Posterior vena cava (tissue), 2 donors: ENCODE measurements around the gene DEPDC5. TPM values are rescaled to one million over a fixed set of nuclear protein-coding genes. Genes with fewer than 3 reads are reported as not detected.

Source experiments
- DNase-seq: peaks from one replicate; pipeline ENCODE4 v3.0.0-alpha.2; 2020; ENCODE audit warnings: low spot score
- intact Hi-C, 2 donors: fragments of 100-400 bp; cut with DNase I; formaldehyde crosslinking; loops; one replicate each; pipeline versions ENCODE4 v1.14.1 to v1.14.2; 2022 to 2023
- total RNA-seq, 2 donors: library from RNA; stranded (reverse); fragmentation: NEBNext Ultra II Directional; extraction: Animal tissue kit (Norgen Biotek cat#: 25700); gene quantifications; one replicate each; pipeline ENCODE4 v1.2.1, GENCODE V29; 2021
- donor health status: DM: yes; HTN: yes; CAD: no.
- donor health status: DM: yes; HTN: yes; CAD: no.

Gene DEPDC5
- total RNA-seq, 2 donors from 2014 or later: 20.2 to 25.4 TPM

- intact Hi-C loops: no loop called here
- no peak for DNase-seq
These were observed 122.5 kb downstream of the DEPDC5 start for GRCh38 chr22:31876156-31876920.

GRCh38 chr22:31879585-31879984 is 125.8 kb downstream of the DEPDC5 start:
- intact Hi-C loops: no loop called here
- DNase-seq: no peak

DNA sequence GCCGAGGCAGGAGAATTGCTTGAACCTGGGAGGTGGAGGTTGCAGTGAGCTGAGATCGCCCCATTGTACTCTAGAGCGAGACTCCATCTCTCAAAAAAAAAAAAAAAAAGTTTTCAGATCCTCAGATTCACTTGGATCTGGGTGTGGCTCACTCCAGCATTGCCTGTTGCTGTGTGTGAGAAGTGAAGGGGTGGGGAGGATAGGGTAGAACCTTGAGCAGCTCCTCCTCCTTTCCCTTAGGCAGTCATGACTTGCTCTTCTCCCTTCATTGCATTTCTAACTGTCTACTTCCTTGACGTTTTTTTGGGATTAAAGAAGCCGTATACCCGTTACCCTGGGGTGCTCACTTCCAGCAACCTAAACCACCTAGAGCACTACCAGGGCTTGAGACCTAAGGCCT is 127.4 kb downstream of the DEPDC5 start:
- intact Hi-C loops: no loop called here

DNA sequence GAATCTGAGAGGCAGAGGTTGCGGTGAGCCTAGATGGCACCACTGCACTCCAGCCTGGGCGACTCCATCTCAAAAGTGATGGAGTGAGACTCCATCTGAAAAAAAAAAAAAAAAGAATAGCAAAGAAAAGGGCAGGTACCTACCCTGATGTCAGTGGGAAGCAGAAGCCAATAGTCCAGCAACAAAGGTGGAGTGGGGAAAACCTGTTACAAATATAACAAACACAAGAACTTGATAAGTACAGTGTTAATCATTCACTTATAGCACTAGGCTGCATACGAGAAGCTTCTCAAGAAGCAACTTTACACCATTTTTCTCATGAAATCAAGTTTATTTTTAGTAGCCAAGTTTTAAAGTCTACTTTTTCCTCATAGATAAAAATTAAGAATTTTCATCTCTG is 128.0 kb downstream of the DEPDC5 start:
- intact Hi-C loops: no loop called here
- no peak for DNase-seq

More for the DNA sequence above, 127.4 kb downstream of the DEPDC5 start:
- no peak for DNase-seq

GRCh38 chr22:31882971-31883370 is 129.2 kb downstream of the DEPDC5 start:
- intact Hi-C loops: no loop called here
- no peak for DNase-seq

DNA sequence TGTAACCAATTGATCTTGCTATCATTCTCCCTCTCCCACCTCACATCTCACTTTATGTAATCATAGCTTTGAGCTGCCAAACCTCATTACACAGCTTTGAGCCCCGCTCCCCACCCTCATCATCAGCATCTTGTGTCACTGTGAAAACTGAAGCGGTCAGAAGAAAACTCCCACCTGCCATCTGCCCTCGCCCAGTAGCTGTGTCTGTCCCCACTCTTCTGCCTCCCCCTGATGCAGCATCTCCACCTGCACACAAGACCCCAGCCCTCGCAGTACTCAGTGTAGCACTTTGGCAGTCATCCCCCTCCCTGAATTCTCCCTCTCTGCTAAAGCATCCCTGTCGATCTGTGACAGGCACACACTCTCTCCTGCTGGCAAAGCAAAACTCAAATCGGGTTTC is 130.2 kb downstream of the DEPDC5 start:
- no peak for DNase-seq
- intact Hi-C loops: no loop called here

GRCh38 chr22:31891366-31892079 is 137.7 kb downstream of the DEPDC5 start:
- DNase-seq: no peak
- intact Hi-C loops: no loop called here

DNA sequence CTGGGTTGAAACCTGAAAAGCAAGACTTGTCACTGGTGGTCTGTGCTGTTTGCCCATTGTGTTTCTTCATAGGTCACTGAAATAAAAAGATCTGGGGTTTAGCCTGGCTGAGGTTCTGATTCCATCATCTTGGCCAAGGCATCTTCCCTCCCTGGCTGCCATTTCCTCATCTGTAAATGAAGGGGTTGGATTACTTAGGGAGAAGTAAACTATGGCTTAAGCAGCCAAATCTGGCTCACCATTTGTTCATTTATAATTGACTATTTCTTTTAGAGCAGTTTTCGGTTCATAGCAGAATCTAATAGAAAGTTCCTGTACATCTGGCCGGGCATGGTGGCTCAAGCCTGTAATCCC is 138.2 kb downstream of the DEPDC5 start:
- intact Hi-C loops: no loop called here
- DNase-seq: no peak

DNA sequence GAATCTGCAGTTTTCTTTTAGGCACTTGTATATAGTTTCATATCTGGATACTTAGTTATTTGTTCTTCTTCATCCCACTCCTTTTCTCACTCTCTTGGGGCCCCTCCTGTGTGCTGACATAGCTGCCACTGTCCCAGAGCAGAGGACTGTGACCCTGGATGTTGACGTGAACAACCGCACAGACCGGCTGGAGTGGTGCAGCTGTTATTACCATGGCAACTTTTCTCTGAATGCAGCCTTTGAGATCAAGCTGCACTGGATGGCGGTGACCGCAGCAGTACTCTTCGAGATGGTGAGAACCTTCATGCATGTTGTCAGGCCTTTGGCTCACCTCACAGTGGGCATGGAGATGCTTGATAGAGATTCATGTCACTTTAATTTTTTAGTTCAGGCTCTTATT is 139.6 kb downstream of the DEPDC5 start:
- no peak for DNase-seq
- intact Hi-C loops: no loop called here

- intact Hi-C loops: no loop called here
- DNase-seq: no peak
These were observed 141.7 kb downstream of the DEPDC5 start for GRCh38 chr22:31895411-31896123.

- intact Hi-C loops: no loop called here
- DNase-seq: no peak
These were observed 142.7 kb downstream of the DEPDC5 start for GRCh38 chr22:31896472-31896871.

- intact Hi-C loops: no loop called here
- DNase-seq: no peak
These were observed 144.3 kb downstream of the DEPDC5 start for GRCh38 chr22:31897842-31898805.

DNA sequence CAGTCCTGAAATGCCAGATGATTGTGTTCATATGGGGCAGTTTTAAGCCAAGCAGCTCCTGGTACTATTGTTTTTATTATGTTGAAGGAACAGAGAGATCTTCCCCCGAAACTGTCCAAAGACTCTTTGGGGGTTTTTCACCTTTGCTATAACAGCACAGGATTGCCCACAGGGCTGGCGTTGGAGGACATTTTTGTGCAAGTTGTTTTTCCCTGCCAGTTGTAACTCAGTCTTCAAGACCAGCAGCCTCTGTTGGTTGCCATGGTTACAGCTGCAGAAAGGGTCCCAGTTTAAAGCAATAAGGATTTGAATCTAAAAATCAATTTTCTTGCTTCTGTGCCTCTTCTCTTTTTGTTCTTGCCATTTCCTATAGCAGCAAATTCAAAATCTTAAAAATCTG is 145.1 kb downstream of the DEPDC5 start:
- intact Hi-C loops: no loop called here
- no peak for DNase-seq

DNA sequence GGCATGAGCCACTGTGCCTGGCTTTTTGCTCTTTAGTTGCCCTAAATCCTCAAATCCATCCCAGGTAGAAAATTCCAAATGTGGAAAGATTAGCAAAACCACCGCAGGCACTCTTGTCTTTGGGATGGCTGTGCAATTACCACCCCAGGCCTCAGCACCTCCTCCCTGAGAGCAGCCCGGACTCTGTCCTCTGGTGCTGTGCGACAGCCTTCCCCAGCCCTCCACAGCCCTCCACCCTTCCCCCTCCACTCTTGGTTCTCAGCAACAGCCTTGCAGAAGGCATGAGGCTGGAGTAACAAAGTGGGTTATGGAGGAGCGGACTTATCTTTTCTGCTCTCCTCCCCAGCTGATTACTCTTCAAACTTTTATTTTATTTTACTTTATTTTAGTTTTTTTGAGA is 145.8 kb downstream of the DEPDC5 start:
- intact Hi-C loops: no loop called here
- no peak for DNase-seq

DNA sequence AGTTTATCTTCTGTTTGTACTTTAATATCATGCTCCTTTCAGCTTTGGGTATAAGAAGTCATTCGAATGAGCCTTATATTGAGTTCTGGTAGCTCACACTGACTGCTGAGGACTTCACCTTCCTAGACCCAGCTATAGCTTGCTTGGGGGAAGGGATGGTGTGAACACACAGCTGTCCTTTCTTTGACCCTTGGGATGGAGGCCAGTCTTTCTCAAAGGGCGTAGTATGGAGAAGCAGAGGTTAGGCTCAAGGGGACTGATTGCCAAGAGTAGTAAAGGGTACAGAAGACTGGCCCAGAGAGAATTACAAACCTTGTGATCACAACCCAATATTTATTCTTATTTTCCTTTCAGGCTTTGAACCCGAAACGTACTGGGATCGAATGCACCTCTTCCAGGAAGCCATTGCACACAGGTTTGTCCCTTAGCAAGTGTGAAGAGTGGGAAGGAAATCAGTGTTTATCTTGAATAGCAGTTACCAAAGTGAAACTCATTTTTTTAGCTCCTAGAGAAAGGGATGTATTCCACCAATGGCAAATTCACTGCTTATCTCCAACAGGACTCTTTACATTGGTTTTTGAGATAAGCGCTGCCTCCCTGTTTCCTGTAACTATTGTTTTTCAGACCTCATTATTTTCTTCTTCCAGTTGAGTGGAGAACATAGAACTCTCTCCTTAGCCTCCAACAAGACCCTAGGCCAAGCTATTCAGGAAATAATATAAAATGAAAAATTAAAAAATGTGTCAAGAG is 147.7 kb downstream of the DEPDC5 start:
- DNase-seq: no peak
- intact Hi-C loops: loop anchor here in 1 of 2 donors (1.0 kb wide), 1 partner anchor 19 kb away; no protein-coding TSS in a partner anchor

GRCh38 chr22:31904651-31905050 is 150.8 kb downstream of the DEPDC5 start:
- no peak for DNase-seq
- intact Hi-C loops: no loop called here

GRCh38 chr22:31905356-31905755 is 151.5 kb downstream of the DEPDC5 start:
- no peak for DNase-seq
- intact Hi-C loops: no loop called here

DNA sequence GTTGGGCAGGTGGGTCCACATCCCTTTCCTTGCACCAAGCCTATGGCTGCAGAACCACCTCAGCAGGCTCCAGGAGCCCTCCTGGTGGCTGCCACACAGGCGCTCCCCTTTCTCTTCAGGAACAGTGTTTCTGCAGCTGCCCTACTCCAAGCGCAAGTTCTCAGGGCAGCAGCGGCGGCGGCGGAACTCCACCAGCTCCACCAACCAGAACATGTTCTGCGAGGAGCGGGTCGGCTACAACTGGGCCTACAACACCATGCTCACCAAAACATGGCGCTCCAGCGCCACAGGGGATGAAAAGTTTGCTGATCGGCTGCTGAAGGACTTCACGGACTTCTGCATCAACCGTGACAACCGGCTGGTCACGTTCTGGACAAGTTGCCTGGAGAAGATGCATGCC is 152.3 kb downstream of the DEPDC5 start:
- DNase-seq: no peak
- intact Hi-C loops: no loop called here

DNA sequence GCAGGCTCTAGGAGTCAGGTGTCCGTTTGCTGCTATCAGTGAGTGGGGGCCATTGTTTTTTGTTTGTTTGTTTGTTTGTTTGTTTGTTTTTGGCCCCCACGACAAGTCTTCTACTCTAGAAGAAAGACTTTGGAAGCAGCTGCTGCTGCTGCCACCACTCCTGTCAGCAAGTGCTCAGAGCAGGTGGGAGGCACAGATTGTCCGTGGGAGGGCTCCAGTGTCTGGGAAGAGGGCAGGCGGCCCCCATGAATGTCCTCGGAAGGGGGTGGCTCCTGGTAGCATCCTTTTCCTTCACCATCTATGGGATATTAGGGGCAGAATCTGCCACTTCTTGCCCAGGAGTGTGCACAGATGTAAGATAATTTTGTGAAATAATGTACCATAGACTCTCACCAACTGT is 152.8 kb downstream of the DEPDC5 start:
- no peak for DNase-seq

More for the DNA sequence above, 152.8 kb downstream of the DEPDC5 start:
- intact Hi-C loops: no loop called here
